ENCODE results near the gene PPP1R3E.
A peak's percentile ranks its signal among the peaks of the same experiment; 100 is the strongest.

Gene PPP1R3E

GRCh38 chr14:23322568-23323517, 20.2 kb upstream of the PPP1R3E start:
- DNase-seq: no peak

- DNase-seq: peak; percentile 19
Observed at GRCh38 chr14:23321572-23322547, 19.2 kb upstream of the PPP1R3E start.

GRCh38 chr14:23320584-23321571, 18.2 kb upstream of the PPP1R3E start, which contains the start of gene PABPN1:
Gene PABPN1, plus strand, starts transcription at chr14:23321457. Its CDS starts 13 bp downstream, at chr14:23321470.
- DNase-seq: peak; percentile 98

- DNase-seq: no peak
Observed at GRCh38 chr14:23319746-23320583, 17.3 kb upstream of the PPP1R3E start.

- DNase-seq: no peak
Observed at GRCh38 chr14:23316300-23316699, 13.6 kb upstream of the PPP1R3E start.

- no peak for DNase-seq
Observed at GRCh38 chr14:23310546-23310945, 7.9 kb upstream of the PPP1R3E start.

GRCh38 chr14:23308721-23309445, 6.2 kb upstream of the PPP1R3E start:
- DNase-seq: no peak

- no peak for DNase-seq
Observed at GRCh38 chr14:23307687-23308644, 5.3 kb upstream of the PPP1R3E start.

- DNase-seq: no peak
Observed at GRCh38 chr14:23307146-23307530, 4.5 kb upstream of the PPP1R3E start.

- DNase-seq: peak; percentile 72
Observed at GRCh38 chr14:23306412-23307145, 3.9 kb upstream of the PPP1R3E start, which contains the start of gene BCL2L2. Gene BCL2L2, plus strand, starts transcription at chr14:23306833. Its CDS starts 935 bp downstream, at chr14:23307768.

GRCh38 chr14:23301969-23302289, 730 bp downstream of the PPP1R3E start:
- no peak for DNase-seq

GRCh38 chr14:23301288-23301968, 1.2 kb downstream of the PPP1R3E start:
- DNase-seq: peak; percentile 98

- DNase-seq: no peak
Observed at GRCh38 chr14:23300687-23301223, 1.9 kb downstream of the PPP1R3E start.

GRCh38 chr14:23299986-23300686, 2.5 kb downstream of the PPP1R3E start:
- DNase-seq: no peak

GRCh38 chr14:23299211-23299957, 3.3 kb downstream of the PPP1R3E start:
- DNase-seq: no peak

Data from T1000 (cell line).